ENCODE data around the gene COL23A1.

Gene COL23A1

GRCh38 chr5:178214160-178214803 lies 375.9 kb downstream of the COL23A1 start:
- POLR2A ChIA-PET (ENCODE audit: low non-redundant PET) = interaction anchor here (1.9 kb wide), 1 partner anchor 10 kb away, joined by 7 read pairs; the partner anchor contains the start of gene HNRNPAB
- peak overlapping the region; percentile 57 for H3K27ac ChIP-seq

GRCh38 chr5:178213748-178214151 lies 376.4 kb downstream of the COL23A1 start:
- ChIA-PET POLR2A (ENCODE audit: low non-redundant PET) (interaction anchor here (0.6 to 1.9 kb wide), 2 partner anchors 9 to 22 kb away, joined by 3 to 7 read pairs; partner anchors contain the start of gene HNRNPAB), CTCF (interaction anchor here (0.6 kb wide), 1 partner anchor 229 kb away, joined by 4 read pairs; no protein-coding TSS in a partner anchor)
- no peak for DNase-seq (ENCODE audit: low spot score)
- no peak for TF ChIP-seq CTCF (conservative IDR thresholded peaks at IDR 0.05; ENCODE audit: low read depth)
- H3K27ac ChIP-seq = peak overlapping the region; percentile 57; the same call in 1 of the 2 replicates

More at GRCh38 chr5:178214160-178214803, 375.9 kb downstream of the COL23A1 start:
- DNase-seq (ENCODE audit: low spot score) = no peak
- CTCF ChIA-PET = interaction anchor here (0.6 kb wide), 1 partner anchor 229 kb away, joined by 4 read pairs; no protein-coding TSS in a partner anchor
- TF ChIP-seq CTCF (conservative IDR thresholded peaks at IDR 0.05; ENCODE audit: low read depth) = no peak

GRCh38 chr5:178213003-178213461 lies 377.2 kb downstream of the COL23A1 start:
- DNase-seq (ENCODE audit: low spot score) = no peak
- no peak for TF ChIP-seq CTCF (conservative IDR thresholded peaks at IDR 0.05; ENCODE audit: low read depth)
- ChIA-PET POLR2A (ENCODE audit: low non-redundant PET) (interaction anchor here (0.6 to 1.9 kb wide), 2 partner anchors 9 to 21 kb away, joined by 3 to 7 read pairs; partner anchors contain the start of gene HNRNPAB), CTCF (interaction anchor here (1.1 kb wide), 1 partner anchor 22 kb away, joined by 3 read pairs; no protein-coding TSS in a partner anchor)
- peak overlapping the region; percentile 60 for H3K27ac ChIP-seq

- no peak for DNase-seq (ENCODE audit: low spot score)
- CTCF ChIA-PET = interaction anchor here (1.1 kb wide), 1 partner anchor 22 kb away, joined by 3 read pairs; no protein-coding TSS in a partner anchor
- POLR2A ChIA-PET (ENCODE audit: low non-redundant PET) = interaction anchor here (1.9 kb wide), 1 partner anchor 8 kb away, joined by 7 read pairs; the partner anchor contains the start of gene HNRNPAB
- TF ChIP-seq CTCF (conservative IDR thresholded peaks at IDR 0.05; ENCODE audit: low read depth) = no peak
- peak overlapping the region; percentile 60 for H3K27ac ChIP-seq
Measured at GRCh38 chr5:178212241-178213002, 377.8 kb downstream of the COL23A1 start.

- POLR2A ChIA-PET (ENCODE audit: low non-redundant PET) = no interaction called here
- CTCF ChIA-PET = interaction anchor here (1.1 kb wide), 1 partner anchor 23 kb away, joined by 3 read pairs; no protein-coding TSS in a partner anchor
- DNase-seq (ENCODE audit: low spot score) = no peak
- no peak for TF ChIP-seq CTCF (conservative IDR thresholded peaks at IDR 0.05; ENCODE audit: low read depth)
- H3K27ac ChIP-seq = peak overlapping the region; percentile 60
Measured at GRCh38 chr5:178211095-178212048, 378.8 kb downstream of the COL23A1 start.
